HG03066 (cell line): ENCODE data around the gene ARMCX1.
"Not testable (repeated sequence)": the region's sequence is repeated elsewhere in the genome, so short reads cannot be mapped to it uniquely, and the experiment has no call there.

Experiments used
- ATAC-seq: cut with Tn5 transposase; IDR thresholded peaks from one replicate; pipeline ENCODE4 v1.9.1; 2021; ENCODE audit warnings: low read depth; ENCODE audit not compliant: unreplicated experiment

The ARMCX1 gene

DNA sequence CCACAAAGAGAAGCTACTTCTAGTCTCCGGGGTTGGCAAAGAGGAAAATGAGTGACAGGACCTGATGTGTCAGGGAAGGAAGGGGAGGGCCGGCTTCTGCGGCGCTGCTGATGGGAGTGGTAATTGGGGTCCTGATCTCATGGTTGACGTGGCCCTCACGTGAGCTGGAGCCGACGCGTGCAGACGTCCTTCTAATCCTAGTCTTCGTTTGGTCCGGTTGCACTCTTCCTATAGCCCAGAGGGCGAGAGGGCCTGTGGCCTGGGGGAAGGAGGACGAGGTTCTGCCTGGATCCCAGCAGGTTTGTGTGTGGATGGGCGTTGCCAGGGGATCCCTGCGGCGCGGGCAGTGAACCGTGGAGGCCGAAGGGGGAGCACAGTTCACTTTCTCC is at the start of gene ARMCX1:
ARMCX1 (plus strand) TSS at position 186 of the 389 bp plus-strand sequence. CDS start 2,384 bp downstream, outside the sequence.
- no peak for ATAC-seq

DNA sequence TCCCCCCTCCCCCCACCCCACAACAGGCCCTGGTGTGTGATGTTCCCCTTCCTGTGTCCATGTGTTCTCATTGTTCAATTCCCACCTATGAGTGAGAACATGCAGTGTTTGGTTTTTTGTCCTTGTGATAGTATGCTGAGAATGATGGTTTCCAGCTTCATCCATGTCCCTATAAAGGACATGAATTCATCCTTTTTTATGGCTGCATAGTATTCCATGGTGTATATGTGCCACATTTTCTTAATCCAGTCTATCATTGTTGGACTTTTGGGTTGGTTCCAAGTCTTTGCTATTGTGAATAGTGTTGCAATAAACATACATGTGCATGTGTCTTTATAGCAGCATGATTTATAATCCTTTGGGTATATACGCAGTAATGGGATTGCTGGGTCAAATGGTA is 47.4 kb upstream of the ARMCX1 start:
- not testable (repeated sequence) for ATAC-seq

DNA sequence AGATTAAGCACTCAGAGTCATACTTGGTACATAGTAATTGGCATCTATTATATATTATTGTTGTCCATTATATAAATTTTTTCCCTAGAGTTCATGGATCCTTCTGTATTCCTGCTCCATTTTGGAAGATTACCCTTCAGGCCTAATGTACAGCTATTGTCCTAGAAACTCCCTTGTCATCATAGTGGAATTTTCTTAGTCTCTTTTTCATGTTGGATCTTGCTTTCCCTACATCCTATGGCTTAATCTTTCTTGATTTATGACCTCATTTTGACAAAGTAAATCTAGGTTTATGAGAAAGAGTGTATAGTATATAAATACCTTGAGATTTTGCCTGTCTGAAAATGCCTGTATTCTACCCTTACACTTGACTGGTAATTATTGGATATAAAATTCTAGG is 43.0 kb upstream of the ARMCX1 start:
- ATAC-seq: no peak

DNA sequence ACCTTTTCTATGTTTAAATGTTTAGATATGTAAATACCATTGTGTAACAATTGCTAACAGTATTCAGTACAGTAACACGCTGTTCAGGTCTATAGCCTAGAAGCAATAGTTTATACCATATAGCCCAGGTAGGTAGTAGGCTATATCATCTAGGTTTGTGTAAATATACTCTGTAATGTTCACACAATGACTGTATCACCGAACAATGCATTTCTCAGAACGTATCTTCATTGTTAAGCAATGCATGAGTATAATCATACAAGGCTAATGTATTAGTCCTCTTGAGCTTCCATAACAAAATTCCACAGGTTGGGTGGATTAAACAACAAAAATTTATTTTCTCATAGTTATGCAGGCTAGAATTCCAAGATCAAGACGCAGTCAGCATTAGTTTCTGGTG is 42.4 kb upstream of the ARMCX1 start:
- no peak for ATAC-seq

DNA sequence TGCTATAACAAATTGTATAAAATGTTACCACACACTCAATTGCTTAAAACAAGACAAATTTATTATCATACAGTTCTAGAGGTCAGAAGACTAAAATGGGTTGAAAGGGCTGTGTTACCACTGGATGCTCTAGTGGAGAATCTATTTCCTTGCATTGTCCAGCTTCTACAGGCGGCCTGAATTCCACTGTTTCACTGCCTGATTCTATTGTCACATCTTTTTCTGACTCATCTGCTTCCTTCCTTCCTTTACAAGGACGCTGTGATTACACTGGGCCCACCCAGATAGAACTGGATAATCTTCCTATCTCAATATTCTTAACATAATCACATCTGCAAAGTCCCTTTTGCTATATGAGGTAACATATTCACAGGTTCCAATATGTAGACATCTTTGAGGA is 19.4 kb upstream of the ARMCX1 start:
- ATAC-seq: no peak

DNA sequence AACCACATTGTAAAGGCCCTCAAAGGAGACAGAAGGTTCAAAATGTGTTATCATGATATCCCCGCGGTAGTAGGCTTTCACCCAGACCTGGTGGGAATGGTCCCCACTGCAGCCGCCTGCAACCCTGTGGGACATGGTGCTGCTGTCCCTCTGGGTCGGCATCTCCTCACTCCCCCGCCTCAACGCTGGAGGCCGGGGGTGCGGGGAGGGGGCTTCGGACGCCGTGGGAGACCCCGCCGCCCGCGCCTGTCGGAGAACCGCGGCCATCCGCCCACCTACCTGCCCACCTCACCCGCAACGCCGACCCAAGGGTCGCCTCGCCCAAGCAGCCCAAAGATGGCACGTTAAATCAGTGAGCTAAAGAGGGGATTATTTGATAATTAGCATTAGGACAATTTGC is 11.2 kb upstream of the ARMCX1 start:
- ATAC-seq: no peak

DNA sequence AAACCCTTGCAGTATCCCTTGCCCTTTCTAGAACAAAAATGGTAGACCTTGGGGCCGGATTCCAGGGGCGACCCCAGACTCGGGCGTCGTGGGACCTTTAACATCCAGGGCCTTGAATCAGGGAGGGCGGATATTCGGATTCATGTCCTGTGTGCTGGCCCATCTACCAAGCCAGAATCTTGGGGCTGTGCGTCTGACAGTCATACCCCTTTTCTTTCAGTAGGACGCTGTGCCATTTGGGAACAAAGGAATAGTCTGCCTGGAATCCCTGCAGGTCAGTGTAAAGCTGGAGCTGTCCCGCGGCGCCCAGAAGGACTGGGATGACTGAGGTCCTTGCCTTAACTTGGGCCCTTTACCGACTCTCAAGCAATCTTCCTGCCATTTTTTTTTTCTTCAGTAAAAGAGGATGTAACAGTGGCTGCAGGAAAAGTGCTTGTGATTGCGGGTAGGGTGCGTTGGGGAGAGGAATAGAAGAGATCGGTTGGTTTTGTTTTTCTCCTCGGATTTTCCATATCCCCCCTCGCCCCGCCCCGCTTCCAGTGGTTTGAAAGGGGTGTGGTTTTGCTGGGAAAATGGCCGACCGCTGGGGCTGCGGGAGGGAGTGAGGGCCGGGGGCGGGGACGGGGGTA is 518 bp downstream of the ARMCX1 start:
- ATAC-seq: no peak

DNA sequence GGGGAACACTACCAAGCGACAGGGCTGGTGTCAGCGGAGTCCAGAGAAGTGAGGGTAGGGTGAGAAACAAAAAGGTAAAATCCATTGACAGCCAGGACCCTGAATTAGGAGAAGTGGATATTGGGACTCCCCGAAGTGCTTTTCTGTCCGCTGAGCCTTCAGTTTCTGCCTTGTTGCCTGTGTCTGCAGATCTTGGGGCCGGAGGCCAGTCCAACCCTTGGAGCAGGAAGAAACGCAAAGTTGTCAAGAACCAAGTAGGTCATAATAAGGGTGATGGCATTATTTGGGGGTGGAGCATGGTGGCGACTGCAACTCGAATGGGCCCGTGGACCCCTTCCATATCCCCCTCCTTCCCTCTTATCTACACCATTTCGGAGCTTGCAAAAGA is 1.0 kb downstream of the ARMCX1 start:
- no peak for ATAC-seq

DNA sequence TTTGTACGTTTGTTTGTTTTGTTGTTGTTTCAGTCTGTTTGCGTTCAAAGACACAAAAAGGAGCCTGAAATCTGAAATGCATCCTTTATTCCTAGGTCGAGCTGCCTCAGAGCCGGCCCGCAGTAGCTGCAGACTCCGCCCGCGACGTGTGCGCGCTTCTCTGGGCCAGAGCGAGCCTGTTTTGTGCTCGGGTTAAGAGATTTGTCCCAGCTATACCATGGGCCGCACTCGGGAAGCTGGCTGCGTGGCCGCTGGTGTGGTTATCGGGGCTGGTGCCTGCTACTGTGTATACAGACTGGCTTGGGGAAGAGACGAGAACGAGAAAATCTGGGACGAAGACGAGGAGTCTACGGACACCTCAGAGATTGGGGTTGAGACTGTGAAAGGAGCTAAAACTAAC is 2.4 kb downstream of the ARMCX1 start:
- ATAC-seq: no peak

DNA sequence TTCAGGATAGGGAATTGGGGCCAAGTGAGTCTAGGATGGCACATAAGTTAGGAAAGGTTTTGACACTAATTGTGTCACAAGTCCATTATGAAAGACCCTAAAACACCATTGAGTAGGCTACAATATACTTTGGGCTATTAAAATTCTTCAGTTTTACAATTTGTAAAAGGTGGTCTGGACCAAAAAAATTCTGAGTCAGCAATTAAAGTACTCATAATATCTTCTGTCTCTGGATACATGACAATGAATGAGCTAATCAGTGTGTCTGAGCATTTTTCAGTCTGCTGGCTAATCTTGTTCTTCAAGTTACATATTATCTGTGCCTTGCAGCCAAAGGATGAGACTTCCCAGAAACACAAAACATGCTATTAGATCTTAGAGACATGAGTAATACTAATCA is 14.3 kb downstream of the ARMCX1 start:
- ATAC-seq: no peak

DNA sequence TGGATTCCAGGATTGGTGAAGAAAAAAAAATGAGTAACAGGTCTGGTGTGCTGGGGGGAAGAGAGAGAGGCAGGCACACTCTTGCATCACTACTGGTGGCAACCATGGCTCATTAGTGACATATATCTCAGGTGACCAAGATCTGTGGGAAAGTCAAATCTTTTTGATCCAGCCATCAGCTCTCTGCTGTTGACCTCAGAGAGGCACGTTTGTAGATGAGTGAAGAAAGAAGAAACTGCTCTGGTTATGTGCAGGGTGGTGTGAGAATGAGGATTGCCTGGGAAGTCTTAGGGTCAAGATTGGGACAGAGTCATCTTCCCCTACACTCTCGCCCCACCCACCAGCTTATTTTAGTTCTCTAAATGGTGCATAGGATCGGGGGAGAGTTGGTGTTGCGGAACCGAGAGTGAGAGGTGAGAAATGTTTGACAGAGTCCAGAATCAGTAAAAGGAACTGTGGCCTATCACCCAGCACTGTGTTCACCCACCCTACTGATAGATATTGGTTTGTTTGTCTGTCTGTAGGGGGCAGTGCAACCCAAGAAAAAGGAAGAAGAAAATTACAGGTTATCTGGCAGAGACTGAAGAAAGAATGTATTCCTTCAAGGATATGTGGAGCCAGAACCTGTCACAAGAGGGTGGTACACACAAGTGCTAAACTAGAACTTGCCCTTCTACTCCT is 45.5 kb downstream of the ARMCX1 start:
- peak; percentile 99 for ATAC-seq

DNA sequence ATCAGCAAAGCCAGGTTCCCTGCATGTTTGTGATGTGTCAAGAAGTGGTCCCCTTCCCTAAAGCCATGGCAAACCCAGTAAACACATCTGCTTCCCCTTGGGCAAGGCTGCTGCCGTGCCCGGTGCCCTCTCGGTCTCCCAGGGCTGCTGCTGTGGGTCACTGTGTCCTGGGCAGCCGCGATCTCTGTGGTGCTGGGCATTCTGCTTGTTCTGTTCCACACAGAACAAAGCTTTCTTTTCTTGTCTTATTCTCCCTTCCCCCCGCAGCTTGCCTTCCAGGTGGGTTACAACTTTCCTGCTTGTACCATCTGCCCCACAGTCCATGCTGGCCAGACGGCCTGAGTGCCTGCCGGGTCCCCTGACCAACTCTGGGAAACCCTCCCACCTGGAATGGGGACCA is 49.2 kb downstream of the ARMCX1 start:
- ATAC-seq: not testable (repeated sequence)

DNA sequence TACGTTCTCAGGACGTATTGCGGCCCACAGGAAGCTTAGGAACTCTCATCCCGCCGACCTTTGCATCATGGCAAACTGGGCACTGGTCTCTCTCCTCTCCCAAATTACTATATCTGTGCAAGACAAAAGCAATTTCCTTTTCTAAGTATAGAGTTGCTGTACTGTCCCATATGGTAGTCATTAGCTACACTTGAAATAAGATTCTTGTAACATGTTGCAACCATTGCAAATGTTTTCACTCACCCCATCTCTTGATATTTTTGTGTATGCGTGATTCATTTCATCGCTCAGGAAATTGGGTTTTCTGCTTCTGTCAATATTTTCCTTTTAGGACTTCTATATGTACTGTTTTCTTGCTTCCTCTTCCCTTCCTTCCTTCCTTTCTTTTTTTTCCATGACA is 51.7 kb downstream of the ARMCX1 start:
- ATAC-seq: no peak
